ENCODE data around the gene SASS6. TPM values are rescaled to one million over a fixed set of nuclear protein-coding genes. Genes with fewer than 3 reads are reported as not detected.

The SASS6 gene, protein sequence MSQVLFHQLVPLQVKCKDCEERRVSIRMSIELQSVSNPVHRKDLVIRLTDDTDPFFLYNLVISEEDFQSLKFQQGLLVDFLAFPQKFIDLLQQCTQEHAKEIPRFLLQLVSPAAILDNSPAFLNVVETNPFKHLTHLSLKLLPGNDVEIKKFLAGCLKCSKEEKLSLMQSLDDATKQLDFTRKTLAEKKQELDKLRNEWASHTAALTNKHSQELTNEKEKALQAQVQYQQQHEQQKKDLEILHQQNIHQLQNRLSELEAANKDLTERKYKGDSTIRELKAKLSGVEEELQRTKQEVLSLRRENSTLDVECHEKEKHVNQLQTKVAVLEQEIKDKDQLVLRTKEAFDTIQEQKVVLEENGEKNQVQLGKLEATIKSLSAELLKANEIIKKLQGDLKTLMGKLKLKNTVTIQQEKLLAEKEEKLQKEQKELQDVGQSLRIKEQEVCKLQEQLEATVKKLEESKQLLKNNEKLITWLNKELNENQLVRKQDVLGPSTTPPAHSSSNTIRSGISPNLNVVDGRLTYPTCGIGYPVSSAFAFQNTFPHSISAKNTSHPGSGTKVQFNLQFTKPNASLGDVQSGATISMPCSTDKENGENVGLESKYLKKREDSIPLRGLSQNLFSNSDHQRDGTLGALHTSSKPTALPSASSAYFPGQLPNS
- 10 to 100 TPM; 14.5 to 16.7 TPM for total RNA-seq

- ATAC-seq (peak; percentile 92 to 95), DNase-seq (ENCODE audit: low spot score in 2 of 2) (peak; percentile 87 to 94)
- H3K9me3 Mint-ChIP-seq: no peaks in the 10 kb centered on the region
- H3K36me3 Mint-ChIP-seq: peaks cover 22 to 23% of the 10 kb centered on the region in 2 donors
- H3K27ac Mint-ChIP-seq: peak within 1 kb of the TSS; percentile 93 to 97
Measured at GRCh38 chr1:100132566-100133477, at the start of gene SASS6, which contains the start of gene TRMT13. Gene SASS6 (minus strand): TSS chr1:100132930. CDS start chr1:100132814, 116 bp downstream. Gene TRMT13 (plus strand): TSS chr1:100133163. CDS start chr1:100133169, 6 bp downstream.

- no peak for ATAC-seq
- peaks cover 0 to 5% of the 10 kb centered on the region in 2 donors for H3K9me3 Mint-ChIP-seq
- H3K36me3 Mint-ChIP-seq: no peaks in the 10 kb centered on the region
Measured at GRCh38 chr1:100178091-100178490, 45.4 kb upstream of the SASS6 start, which contains the start of gene LRRC39. Gene LRRC39 (minus strand): TSS chr1:100178256. CDS start chr1:100168516, 9,740 bp downstream.

DNA sequence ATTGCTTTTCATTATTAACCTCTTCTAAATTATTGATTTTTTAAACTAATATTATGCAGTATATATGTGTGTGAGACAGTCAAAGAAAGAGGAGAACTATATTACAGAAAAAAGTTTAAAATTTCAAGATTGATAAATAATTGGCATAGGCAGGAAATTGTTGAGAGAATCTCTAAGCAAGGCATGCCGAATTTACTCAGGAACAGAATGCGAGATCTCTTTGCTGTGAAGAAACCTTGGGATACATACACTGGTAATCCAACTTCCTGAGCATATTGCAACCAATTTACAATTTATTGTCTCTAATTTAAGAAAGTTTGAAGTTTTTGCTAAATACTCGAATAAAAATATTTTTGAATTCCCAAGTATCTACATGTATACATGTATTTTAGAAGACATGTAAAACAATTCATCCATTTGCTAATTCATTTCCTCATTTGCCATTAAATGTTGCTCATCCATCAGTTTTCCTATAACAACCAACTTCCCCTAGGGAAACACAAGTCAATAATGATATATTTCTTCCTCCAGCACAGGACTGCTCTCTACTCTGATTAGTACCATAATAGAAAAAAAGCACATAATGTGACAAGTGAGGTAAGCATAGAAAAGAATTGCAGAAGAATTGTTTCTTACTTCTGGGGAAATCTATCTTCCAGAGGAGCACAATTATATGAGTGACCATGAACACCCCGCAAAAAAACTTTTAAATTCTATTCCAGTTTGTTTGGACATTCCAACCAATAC, 44.7 kb upstream of the SASS6 start:
- no peak overlapping the region for H3K27ac Mint-ChIP-seq
- H3K36me3 Mint-ChIP-seq: no peaks in the 10 kb centered on the region
- DNase-seq (ENCODE audit: low spot score in 2 of 2) (no peak), ATAC-seq (no peak)
- H3K9me3 Mint-ChIP-seq: peaks cover 0 to under 1% of the 10 kb centered on the region in 2 donors

More at GRCh38 chr1:100178091-100178490, 45.4 kb upstream of the SASS6 start, which contains the start of gene LRRC39:
- DNase-seq (ENCODE audit: low spot score in 2 of 2): no peak
- no peak within 1 kb of the TSS for H3K27ac Mint-ChIP-seq

GRCh38 chr1:100168051-100168450, 35.3 kb upstream of the SASS6 start:
- DNase-seq (ENCODE audit: low spot score in 2 of 2) (no peak), ATAC-seq (no peak)
- Mint-ChIP-seq H3K36me3 (no peaks in the 10 kb centered on the region), H3K9me3 (no peaks in the 10 kb centered on the region), H3K27ac (no peak overlapping the region)

- no peak for ATAC-seq
- Mint-ChIP-seq H3K36me3 (no peaks in the 10 kb centered on the region), H3K9me3 (no peaks in the 10 kb centered on the region), H3K27ac (no peak overlapping the region)
- DNase-seq (ENCODE audit: low spot score in 2 of 2): no peak
Measured at GRCh38 chr1:100164702-100165101, 32.0 kb upstream of the SASS6 start.

- Mint-ChIP-seq H3K9me3 (no peaks in the 10 kb centered on the region), H3K27ac (no peak overlapping the region), H3K36me3 (no peaks in the 10 kb centered on the region)
- ATAC-seq: no peak
- no peak for DNase-seq (ENCODE audit: low spot score in 2 of 2)
Measured at GRCh38 chr1:100164216-100164615, 31.5 kb upstream of the SASS6 start.

DNA sequence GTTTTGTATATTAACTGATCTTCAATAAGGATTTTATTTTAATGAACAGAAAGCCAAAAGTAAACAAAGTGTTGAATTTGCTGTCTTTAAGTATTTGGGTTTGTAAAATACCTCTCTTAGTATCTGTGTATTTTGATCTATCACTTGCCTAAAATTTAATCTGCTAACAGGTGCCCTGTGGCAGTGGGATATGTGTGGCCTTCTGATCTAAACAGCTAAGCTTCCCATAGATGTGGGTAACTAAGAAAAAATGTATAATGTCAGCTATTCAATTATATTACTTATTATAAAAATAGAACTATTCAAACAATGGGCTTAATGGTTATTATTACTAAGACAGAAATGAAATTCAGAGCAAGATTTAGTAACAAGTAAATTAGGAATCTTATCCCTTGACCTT, 30.2 kb upstream of the SASS6 start:
- Mint-ChIP-seq H3K27ac (no peak overlapping the region), H3K9me3 (no peaks in the 10 kb centered on the region), H3K36me3 (no peaks in the 10 kb centered on the region)
- DNase-seq (ENCODE audit: low spot score in 2 of 2): no peak
- no peak for ATAC-seq

- no peak for DNase-seq (ENCODE audit: low spot score in 2 of 2)
- no peaks in the 10 kb centered on the region for H3K9me3 Mint-ChIP-seq
- H3K27ac Mint-ChIP-seq: peak overlapping the region; percentile 20 to 30
- H3K36me3 Mint-ChIP-seq: peaks cover 0 to 6% of the 10 kb centered on the region in 2 donors
- ATAC-seq: peak in 1 of 2 donors; percentile 61
Measured at GRCh38 chr1:100152271-100152670, 19.5 kb upstream of the SASS6 start.

DNA sequence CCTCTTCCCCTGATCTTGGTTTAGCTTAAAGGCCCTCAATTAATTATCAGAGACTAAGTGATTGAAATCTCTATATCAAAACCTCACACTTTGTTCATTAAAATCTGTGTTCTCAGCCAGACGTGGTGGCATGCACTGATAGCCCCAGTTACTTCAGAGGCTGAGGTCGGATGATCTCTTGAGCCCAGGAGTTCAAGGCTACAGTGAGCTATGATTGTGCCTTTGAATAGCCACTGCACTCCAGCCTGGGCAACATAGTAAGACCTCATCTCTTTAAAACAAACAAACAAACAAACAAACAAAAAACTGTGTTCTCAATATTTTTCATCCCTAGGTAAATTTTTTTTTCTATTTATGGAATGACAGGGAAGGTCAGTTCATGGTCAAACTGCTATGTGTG, 18.9 kb upstream of the SASS6 start:
- H3K9me3 Mint-ChIP-seq: no peaks in the 10 kb centered on the region
- DNase-seq (ENCODE audit: low spot score in 2 of 2): no peak
- H3K36me3 Mint-ChIP-seq: peaks cover 0 to 6% of the 10 kb centered on the region in 2 donors
- H3K27ac Mint-ChIP-seq: peak overlapping the region in 1 of 2 donors; percentile 30
- ATAC-seq: no peak

DNA sequence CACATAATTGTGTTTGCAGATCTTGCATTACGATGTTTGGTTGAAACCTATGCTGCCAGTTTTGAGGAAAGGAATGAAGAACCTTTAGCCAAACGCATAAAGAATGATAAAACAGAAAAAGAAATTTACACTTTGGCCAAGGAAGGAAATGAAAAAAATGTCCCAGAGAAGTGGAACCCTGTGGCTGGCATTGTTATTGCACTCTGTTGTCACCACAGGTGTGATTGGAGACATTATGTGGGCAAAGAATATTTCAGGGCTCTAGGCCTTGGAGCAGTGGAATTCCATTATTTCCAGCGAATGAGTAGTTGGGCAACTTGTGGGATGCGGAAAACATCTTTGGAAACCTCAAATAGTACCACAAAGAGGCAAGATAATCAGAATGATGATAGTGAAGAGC, 15.1 kb upstream of the SASS6 start:
- ATAC-seq: no peak
- H3K9me3 Mint-ChIP-seq: no peaks in the 10 kb centered on the region
- no peak overlapping the region for H3K27ac Mint-ChIP-seq
- H3K36me3 Mint-ChIP-seq: peaks cover 0 to 13% of the 10 kb centered on the region in 2 donors
- DNase-seq (ENCODE audit: low spot score in 2 of 2): no peak

DNA sequence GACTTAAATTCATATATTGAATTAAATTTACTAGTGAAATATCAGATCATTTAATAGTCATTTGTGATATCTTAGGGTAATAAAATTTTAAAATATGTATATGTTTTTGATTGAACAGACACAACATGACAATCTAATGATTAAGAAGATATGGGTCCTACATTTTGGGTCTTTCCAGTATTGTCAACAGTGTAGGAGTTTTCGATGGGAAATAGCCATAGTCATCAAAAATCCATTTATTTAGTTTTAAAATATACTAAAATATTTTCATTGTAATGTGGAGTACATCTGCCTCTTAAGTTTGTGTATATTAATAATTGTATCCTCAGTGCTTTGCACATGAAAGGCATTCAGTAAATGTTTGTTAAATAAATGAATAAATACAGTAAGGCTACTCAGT, 14.2 kb upstream of the SASS6 start:
- no peak for ATAC-seq
- Mint-ChIP-seq H3K9me3 (no peaks in the 10 kb centered on the region), H3K36me3 (peaks cover 0 to 13% of the 10 kb centered on the region in 2 donors)

GRCh38 chr1:100145116-100145515, 12.4 kb upstream of the SASS6 start:
- Mint-ChIP-seq H3K27ac (no peak overlapping the region), H3K9me3 (no peaks in the 10 kb centered on the region), H3K36me3 (peaks cover 0 to 7% of the 10 kb centered on the region in 2 donors)
- no peak for ATAC-seq
- no peak for DNase-seq (ENCODE audit: low spot score in 2 of 2)

More for the DNA sequence above, 14.2 kb upstream of the SASS6 start:
- no peak for DNase-seq (ENCODE audit: low spot score in 2 of 2)
- no peak overlapping the region for H3K27ac Mint-ChIP-seq

DNA sequence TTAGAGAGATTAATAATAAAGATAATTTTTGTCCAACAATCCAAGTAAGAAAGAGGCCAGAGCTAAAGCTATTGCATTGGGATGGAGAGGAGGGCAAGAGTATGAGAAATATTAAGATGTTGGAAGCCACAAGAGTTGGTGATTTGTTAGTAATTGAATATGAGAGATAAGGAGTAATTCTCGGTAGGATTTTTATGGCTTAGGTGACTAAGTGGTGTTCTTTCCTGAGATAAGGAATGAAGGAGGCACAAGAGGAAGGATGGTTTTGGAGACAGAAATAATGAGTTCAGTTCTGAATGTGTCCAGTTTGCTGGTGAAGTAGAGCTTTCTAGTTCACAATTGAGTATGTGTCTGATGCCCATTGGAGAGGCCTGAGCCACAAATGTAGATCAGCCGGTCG, 9.6 kb upstream of the SASS6 start:
- no peak for ATAC-seq
- peak overlapping the region; percentile 4 to 39 for H3K27ac Mint-ChIP-seq
- peaks cover 5 to 14% of the 10 kb centered on the region in 2 donors for H3K36me3 Mint-ChIP-seq

DNA sequence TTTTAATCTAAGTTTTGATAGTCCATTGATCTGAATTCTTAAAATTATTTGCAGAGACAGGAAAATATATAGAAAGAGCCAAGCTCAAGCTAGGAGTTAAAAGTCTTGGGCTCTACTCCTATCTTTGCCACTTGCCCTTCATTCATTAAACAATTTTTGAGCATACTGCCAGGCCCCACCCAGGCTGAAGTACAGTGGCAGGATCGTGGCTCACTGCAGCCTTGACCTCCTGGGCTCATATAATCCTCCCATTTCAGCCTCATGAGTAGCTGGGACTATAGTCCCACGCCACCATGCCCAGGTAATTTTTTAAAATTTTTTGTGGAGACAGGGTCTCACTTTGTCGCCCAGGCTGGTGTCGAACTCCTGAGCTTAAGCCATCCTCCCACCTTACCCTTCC, 8.5 kb upstream of the SASS6 start:
- H3K9me3 Mint-ChIP-seq: no peaks in the 10 kb centered on the region
- peaks cover 5 to 16% of the 10 kb centered on the region in 2 donors for H3K36me3 Mint-ChIP-seq
- ATAC-seq (no peak), DNase-seq (ENCODE audit: low spot score in 2 of 2) (no peak)
- H3K27ac Mint-ChIP-seq: no peak overlapping the region

More for the DNA sequence above, 9.6 kb upstream of the SASS6 start:
- DNase-seq (ENCODE audit: low spot score in 2 of 2): no peak
- H3K9me3 Mint-ChIP-seq: no peaks in the 10 kb centered on the region

- DNase-seq (ENCODE audit: low spot score in 2 of 2) (no peak), ATAC-seq (no peak)
- Mint-ChIP-seq H3K36me3 (peaks cover 16% of the 10 kb centered on the region in 2 donors), H3K9me3 (no peaks in the 10 kb centered on the region), H3K27ac (no peak overlapping the region)
Measured at GRCh38 chr1:100137602-100138001, 4.9 kb upstream of the SASS6 start.

GRCh38 chr1:100134872-100135271, 2.1 kb upstream of the SASS6 start:
- peaks cover 26% of the 10 kb centered on the region in 2 donors for H3K36me3 Mint-ChIP-seq
- no peak overlapping the region for H3K27ac Mint-ChIP-seq
- H3K9me3 Mint-ChIP-seq: no peaks in the 10 kb centered on the region
- no peak for ATAC-seq
- DNase-seq (ENCODE audit: low spot score in 2 of 2): no peak

All from activated naive CD4-positive, alpha-beta T cell treated with anti-CD3 and anti-CD28 coated beads, Interleukin-2, amount 50 U/mL, for 72 hours (primary cell).